SIG-M5 treated with dmso at 0.1 percent for 504 hours (cell line): ENCODE data around the gene CDX2.

Experiments
- DNase-seq: peaks from one replicate; lab custom pipeline; 2025; ENCODE audit not compliant: unreplicated experiment; lab: John Stamatoyannopoulos, UW

The CDX2 gene

DNA sequence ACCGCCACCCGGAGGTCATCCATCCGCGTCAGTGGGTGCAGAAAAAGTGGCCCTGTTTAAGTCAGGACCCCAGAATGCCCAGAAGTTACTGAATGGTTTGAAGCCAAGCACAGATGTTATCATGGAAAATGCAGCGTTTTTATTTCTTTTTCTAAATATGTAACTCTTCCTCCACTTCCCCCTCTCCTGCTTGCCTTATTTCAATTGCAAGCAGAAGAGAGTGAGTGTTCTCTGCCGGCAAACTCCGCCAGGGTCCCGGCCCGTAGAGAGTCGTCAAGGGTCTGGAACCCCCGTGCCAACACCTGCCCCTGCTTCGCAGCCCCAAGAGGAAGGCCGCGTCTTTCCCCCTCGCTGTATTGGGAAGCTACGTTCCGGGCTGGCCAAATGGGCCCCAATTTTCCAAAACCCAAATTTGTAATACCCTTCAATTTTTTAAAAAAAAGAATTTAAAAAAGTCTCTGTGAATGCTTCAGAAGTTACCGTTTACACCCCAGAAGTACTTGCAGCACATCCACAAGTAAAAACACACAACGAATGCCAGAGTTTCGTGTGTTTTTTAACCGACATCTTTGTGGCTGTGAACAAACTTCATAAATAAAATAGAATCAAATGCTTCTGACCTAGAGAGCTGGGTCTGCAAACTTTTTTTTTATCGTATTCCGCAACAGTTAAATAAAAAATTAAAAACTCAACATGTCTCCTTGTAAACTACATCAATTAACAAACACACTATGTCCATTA is 50.0 kb downstream of the CDX2 start:
- no peak for DNase-seq

DNA sequence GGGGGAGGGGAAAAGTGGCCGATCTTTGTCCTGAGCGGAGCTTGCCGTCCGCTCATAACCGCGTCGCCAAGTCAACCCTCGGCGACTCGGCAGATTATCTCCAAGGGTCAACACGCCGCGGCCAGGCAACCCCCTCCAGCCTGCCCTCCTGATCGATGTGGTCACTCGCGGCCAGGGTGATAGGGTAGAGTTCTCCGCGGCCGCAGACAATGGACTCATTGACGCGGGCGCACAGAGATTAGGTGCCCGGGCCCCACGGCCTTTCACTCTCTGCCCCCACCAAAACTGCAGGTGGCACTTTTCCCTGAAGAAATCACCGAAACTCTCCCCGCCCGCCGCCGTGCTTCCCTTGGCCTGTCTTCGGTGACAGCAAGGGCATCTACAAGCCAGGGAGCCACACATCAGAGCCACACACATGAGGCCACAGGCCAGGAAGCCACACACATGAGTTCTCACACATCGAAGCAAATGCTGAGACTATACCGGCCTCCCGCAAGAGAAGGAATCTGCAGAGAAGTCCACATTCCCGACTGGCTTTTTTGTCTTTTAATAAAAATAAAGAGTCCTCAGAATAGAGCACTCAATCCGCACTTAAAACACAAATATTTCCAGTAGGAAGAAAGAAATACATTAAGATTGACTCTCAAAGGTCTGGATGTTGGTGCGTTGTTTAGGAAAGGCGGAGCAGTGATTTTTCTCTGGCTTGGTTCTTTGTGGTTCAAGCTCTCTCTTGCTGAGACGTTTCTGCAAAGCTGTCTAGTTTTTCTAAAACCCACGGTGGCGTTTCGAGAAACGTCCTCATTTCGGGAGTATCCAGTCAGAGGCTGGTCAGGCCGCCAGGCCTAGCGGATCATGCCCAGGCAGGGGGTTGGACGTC is 50.8 kb downstream of the CDX2 start:
- DNase-seq: no peak

DNA sequence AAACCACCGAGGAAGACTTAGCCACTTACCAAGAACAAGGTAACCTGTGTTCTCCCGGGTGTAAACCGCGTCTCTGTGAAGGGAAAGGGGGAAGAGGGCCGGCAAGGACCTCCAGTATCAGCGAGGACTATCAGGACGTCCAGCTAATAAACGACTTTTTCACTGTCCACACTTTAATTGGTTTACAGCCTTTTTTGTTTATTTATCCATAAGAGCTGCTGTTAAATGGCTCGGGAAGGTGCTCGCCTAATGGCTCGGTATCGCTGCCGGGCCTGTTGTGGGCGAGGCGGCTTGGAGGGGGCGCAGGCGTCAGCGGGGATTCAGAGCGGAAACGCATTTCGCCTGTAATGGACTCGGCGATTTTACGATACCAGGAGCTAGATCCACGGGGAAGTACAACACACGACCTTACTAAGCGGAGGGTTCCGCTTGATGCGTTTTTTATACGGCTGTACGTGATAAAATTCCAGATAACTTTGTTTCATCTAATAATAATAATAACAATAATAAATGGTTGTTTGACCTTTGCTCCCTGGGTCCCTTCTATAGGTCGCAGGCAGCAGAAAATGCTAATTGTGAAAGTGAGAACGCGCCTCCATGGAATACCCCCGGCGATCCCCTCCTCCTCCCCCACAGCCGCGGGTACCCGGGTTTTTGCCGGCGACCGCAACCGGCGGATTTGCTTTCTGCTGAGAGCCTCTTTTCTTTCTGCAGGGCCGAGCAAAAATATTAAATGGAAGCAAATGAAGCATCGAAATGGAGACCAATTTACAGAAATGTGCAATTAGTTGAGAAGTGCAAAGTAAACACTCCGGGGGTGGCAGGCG is 51.8 kb downstream of the CDX2 start:
- DNase-seq: no peak

DNA sequence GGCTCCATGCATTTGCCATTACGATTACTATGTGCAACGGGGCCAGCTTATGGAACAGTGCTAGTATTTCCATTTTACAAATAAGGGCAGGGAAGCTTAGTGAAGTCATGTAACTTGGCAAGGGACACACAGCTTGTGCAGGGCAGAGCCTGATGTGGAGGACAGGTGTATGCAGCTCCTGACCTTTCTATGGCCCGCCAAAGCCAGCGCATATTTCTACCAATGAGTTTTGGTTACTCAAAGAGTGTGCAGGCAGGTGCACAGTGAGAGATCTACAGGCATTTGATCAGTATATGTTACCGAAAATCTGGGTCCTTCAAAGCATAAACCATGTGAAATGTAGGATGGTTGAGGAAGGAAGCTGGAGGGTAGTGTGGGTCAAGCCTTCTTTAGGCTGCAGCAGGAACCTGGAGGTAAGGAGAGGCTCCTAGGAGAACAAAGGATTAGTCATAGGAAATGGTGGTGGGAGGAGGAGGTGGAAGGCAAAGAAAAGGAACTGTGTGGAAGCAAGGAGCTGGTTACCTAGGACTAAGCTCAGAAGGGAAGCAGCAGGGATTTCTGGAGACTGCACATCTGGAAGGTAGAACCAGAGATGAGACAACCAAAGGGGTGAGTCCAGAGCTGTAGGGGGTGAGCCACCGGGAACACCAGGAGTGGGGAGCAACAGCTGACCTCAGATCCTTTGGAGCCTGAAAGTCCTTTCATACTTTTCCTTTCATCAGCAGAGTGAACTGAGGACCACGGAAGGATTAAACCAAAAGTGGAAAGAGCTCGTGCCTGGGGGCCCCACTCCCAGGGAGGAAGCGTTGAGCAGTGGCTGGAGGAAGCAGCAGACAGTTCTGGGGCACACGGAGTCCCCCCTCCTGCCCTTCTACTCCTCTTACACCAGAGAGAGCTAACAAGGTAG is 53.6 kb downstream of the CDX2 start:
- DNase-seq: no peak

DNA sequence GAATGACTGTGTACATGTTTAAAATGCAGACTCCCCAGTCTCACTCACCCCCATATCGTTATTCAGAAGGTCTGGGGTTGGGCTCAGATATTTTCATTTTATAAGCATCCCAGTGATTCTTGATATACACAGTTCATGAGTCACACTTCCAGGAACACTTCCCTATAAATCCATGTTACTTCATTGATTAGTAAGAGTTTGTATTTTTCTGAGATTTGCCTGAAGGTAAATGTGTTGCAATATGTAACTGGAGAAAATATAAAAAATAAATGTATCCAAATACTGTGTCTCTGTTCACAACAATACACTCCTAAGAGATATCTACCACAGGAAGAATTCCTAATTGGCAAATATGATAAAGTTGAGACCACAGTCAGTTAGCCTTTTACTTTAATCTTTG is 56.0 kb downstream of the CDX2 start:
- DNase-seq: no peak

DNA sequence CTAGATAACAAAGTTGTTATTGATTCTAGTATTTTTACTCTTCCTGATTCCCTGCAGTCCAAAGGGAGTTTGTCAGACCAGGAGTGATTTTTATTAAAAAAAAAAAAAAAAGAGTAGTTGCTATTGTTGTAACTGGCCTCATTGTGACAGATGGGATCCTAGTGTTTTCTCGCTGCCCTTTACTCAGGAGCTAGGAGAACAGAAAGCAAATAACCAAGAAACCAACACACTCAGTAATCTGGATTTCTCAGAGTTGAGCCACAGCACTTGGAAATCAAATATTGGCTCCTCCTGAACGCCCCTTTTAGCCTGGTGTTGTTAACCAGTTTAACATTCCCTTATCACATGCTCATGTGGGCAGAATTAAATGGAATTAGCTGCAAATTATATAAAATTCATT is 57.6 kb downstream of the CDX2 start:
- no peak for DNase-seq
